Superior temporal gyrus (tissue), 1 donor: Measurements from ENCODE around the gene PPFIA1.
"Not testable (repeated sequence)": the region's sequence is repeated elsewhere in the genome, so short reads cannot be mapped to it uniquely, and the experiment has no call there.

ENCODE experiments used
- DNase-seq: peaks from one replicate; pipeline ENCODE4 v3.0.0-alpha.2; 2016; ENCODE audit errors: extremely low spot score

The PPFIA1 gene

DNA sequence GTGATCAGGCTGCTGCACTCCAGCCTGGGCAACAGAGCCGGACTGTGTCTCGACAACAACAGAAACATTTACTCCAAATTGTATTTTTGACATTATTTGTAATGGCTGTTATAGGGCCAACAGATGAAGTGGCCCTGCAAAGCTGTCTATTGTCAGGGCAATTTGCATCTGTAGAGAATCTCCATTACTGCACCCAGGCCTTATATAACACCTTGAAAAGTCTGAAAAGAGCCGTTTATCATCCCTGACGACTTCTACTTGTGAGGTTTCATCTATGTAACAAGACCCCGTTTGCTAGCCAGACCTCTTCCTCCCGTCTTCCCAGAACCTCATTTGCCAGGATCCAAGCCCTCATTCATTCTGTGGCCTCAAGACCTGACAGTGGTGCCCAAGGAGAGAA lies 118.7 kb downstream of the PPFIA1 start:
- DNase-seq: no peak

DNA sequence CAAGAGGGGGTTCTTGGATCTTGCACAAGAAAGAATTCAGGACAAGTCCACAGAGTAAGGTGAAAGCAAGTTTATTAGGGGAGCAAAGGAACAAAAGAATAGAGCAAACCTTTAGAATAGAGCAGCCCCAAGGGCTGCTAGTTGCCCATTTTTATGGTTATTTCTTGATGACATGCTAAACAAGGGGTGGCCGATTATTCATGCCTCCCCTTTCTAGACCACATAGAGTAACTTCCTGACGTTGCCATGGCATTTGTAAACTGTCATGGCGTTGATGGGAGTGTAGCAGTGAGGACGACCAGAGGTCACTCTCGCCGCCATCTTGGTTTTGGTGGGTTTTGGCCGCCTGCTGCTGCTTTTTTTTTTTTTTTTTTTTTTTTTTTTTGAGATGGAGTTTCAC lies 120.4 kb downstream of the PPFIA1 start:
- not testable (repeated sequence) for DNase-seq

DNA sequence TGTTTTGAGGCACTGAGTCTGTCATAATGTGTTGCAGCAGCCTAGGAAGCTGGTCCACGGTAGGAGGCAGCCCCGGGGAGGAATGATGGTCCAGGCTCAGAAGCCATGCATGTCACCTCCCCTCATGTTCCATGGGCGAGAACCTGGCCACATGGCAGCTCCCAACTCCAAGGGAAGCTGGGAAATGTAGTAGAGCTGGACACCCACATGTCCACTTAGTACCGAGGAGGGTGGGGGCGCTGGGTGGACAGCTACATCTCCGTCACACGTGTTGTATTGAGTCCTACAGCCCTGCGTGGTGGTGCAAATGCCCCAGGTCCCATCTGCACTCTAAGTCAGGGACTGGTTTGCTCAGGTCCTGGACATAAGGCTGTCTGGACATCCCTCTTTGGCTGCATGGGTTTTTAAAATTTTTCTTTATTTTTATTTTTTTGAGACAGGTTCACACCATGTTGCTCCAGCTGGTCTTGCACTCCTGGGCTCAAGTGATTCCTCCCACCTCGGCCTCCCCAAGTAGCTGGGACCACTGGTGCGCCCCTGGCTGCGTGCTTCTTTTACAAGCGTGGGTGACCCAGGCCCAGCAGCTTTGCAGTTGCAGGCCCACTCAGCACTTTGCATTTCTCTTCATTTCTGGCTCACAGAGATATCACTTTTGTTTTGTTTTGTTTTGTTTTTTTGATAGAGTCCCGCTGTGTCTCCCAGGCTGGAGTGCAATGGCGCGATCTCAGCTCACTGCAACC lies 123.9 kb downstream of the PPFIA1 start:
- DNase-seq: no peak

- no peak for DNase-seq
Measured at GRCh38 chr11:70397336-70397982, 127.0 kb downstream of the PPFIA1 start.

DNA sequence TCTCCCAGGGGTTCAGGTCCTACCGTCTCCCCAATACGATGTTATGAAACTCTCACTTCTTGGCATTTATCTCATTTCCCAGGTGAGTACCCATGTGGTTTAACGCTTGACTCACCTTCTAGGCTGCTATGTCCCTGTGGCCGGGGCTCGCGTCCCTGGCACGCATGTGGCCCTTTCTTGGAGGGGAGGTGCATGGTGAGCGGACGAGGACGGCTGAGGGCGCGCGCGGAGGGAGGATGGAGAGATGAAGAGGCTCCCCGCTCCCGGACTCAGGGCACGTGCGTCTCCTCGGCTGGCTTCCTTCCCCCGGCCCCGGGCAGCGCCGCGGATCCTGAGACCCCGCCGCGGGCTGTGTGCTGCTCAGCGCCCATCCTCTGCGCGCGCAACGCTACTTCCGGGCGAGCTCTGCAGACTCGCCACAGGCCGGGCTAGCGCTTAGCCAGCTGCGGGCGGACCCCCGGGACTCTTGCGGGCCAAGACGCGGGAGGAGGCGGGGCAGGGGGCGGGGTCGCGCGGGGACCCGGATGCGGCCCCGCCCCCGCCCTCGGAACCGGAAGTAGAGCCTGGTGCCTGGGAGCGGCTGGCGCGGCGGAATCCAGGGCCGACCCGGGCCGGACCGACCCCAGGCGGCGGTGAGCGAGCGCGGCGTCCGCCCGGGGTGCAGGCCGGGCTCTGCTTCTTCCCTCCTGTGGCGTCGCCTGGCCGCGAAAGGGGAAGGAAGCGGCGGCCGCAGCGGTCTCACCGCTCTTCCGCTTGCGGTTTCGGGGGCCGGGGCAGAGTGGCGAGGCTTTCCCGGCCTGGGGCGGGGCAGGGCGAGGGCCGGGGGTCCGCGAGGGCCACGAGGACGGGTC lies 127.7 kb downstream of the PPFIA1 start, which contains the start of gene CTTN:
CTTN (plus strand) TSS at position 547 of the 851 bp plus-strand sequence. CDS start 8,769 bp downstream, outside the sequence.
- DNase-seq: peak; percentile 69

- no peak for DNase-seq
Measured at GRCh38 chr11:70398834-70399680, 128.6 kb downstream of the PPFIA1 start.

- no peak for DNase-seq
Measured at GRCh38 chr11:70399681-70400112, 129.2 kb downstream of the PPFIA1 start.

- no peak for DNase-seq
Measured at GRCh38 chr11:70400643-70401042, 130.2 kb downstream of the PPFIA1 start.

DNA sequence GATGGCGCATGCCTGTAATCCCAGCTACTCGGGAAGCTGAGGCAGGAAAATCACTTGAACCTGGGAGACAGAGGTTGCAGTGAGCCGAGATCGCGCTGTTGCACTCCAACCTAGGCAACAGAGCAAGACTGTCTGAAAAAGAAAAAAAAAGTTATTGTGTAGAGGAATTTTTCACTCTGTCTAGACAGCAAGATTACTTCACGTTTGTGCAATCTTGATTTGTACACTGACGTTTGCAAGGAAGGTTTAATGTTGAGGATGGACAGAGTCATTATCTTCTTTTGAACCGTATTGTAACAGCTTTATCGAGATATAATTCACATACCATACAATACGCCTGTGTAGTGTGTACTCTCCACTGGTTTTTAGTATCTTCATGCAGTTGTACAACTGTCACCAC lies 131.5 kb downstream of the PPFIA1 start:
- no peak for DNase-seq

GRCh38 chr11:70402685-70403084 lies 132.2 kb downstream of the PPFIA1 start:
- no peak for DNase-seq

- no peak for DNase-seq
Measured at GRCh38 chr11:70404244-70404643, 133.8 kb downstream of the PPFIA1 start.

DNA sequence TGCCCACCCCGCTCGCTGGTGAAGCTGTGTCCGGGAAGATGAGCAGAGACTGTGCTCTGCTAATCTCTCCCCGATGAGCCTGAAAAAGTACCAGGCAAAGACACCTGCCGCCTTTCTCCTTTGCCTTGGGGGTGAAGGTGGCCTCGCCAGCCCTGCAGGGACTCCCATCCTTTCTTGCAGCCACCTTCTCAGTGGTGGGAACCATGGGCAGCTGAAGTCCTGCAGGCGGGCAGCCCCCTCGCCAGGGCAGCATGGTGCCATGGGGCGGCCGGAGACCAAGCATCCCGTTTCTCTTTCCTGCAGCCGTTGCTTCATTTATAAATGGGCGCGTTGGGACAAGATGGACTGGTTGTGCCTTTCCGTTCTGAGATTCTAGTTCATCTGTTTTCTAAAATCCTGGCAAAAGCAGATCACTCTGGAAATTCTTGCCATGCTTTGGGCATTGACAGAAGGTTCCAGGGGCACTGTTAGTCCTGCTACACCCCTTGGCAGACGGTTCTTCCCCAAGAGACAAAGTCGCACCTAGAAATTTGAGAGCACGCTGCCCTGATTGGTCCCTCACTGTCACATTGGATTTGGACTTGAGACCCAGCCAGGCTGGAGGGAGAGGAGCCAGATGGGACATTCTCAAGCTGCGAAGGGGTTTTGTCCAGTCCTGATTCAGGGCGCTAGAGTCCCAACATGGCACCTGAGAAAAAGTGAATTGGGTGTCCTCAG lies 135.3 kb downstream of the PPFIA1 start:
- no peak for DNase-seq

DNA sequence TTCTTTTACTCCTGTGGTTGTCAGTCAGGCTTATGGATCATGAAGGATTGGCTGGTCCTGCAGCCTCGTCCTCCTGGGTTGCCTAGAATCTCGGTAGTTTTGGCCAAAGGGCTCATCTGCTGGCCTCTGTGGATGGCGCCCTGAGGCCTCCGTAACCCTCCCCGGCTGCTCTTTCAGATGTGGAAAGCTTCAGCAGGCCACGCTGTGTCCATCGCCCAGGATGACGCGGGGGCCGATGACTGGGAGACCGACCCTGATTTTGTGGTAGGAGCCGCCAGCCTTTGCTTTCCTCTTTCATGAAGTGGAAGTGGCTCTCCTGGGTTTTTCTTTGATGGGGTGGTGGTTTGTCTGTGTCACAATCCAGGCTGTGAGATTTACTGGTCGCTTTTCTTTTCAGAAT lies 136.6 kb downstream of the PPFIA1 start:
- DNase-seq: no peak

- no peak for DNase-seq
Measured at GRCh38 chr11:70407814-70408213, 137.3 kb downstream of the PPFIA1 start.

- not testable (repeated sequence) for DNase-seq
Measured at GRCh38 chr11:70408326-70408725, 137.8 kb downstream of the PPFIA1 start.

- no peak for DNase-seq
Measured at GRCh38 chr11:70409437-70409836, 138.9 kb downstream of the PPFIA1 start.

DNA sequence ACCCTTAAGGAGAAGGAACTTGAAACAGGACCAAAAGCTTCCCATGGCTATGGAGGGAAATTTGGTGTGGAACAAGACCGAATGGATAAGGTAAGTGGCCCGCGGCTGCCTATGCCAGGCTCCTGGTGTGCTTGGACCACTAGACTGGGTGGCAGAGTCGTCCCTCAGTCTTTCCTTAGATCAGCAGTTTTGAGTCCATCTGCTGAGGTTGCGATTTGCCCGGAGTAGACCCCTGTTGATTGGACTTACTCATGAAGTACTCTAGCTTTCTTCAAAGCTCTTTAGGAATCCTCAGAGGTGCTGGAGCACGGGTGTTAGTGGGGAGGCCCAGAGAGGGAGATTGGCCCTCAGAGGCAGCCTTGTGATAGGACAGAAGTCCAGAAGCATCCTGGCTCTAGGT lies 139.4 kb downstream of the PPFIA1 start:
- DNase-seq: no peak

GRCh38 chr11:70410276-70411205 lies 140.1 kb downstream of the PPFIA1 start:
- no peak for DNase-seq

DNA sequence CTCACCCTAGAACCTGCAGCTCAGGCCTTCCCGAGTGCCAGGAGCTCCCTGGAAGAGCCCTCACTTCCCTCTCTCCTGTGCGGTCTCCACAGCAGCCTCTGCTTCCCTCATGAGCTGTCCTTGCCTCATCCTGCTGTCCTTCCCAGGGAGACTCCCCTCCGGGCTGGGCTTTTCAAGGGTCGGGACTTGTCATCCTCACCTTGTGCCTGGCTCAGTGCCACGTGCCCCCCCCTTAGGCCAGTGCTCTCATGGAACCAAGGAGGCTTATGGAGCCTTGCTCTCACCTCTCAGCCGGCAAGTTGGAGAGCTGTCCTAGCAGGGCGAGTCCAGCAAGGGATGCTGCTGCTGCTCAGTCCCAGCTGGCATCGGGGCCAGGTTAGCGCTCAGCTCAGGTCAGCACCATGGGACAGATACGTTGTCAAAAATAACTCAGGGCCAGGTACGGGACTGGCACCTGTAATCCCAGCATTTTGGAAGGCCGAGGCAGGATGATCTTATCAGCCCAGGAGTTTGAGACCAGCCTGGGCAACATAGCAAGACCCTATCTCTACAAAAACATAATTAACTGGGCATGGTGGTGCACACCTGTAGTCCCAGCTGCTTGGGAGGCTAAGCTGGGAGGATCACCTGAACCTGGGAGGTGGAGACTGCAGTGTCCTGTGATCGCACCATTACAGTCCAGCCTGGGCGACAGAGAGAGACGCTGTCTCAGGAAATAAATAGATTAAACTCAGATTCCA lies 141.4 kb downstream of the PPFIA1 start:
- DNase-seq: no peak
